B cell (primary cell): ENCODE data around the gene CDYL. TPM values are rescaled to one million over a fixed set of nuclear protein-coding genes. Genes with fewer than 3 reads are reported as not detected.
"Not testable (repeated sequence)": the region's sequence is repeated elsewhere in the genome, so short reads cannot be mapped to it uniquely, and the experiment has no call there.

Experiments used
- ATAC-seq: fragments of 200-7000 bp; cut with Tn5 transposase; one replicate; pipeline ENCODE4 v1.10.0; 2021; ENCODE audit warnings: low read depth, mild to moderate bottlenecking, moderate number of reproducible peaks, moderate library complexity
- CTCF ChIA-PET: fragments of 350-600 bp; sonication (Branson Sonifier 250); formaldehyde crosslinking; loops from one replicate; lab custom pipeline; 2021; ENCODE audit warnings: antibody characterized with exemption, inconsistent platforms; lab: Charles Lee
- POLR2A ChIA-PET: fragments of 350-600 bp; sonication (Branson Sonifier 250); formaldehyde crosslinking; loops from one replicate; lab custom pipeline; 2021; ENCODE audit warnings: antibody characterized with exemption; lab: Charles Lee
- DNase-seq: peaks from one replicate; pipeline ENCODE4 v3.0.0; 2013
- H2AFZ ChIP-seq: 2 replicates; pipeline ENCODE4 v1.6.1; 2012; ENCODE audit warnings: mild to moderate bottlenecking, low read depth, low read length; ENCODE audit not compliant: insufficient read depth, poor library complexity, severe bottlenecking
- H3K27ac ChIP-seq, 2 donors: 1 replicate in 1 of 2; 2 replicates in 1 of 2; pipeline ENCODE4 v1.5.1; 2012 to 2013; ENCODE audit warnings: low read length in 2 of 2, mild to moderate bottlenecking in 2 of 2, moderate library complexity in 1 of 2
- H3K27me3 ChIP-seq, 4 experiments: fragments of 200-600 bp in 1 of 4; sonication (generic) in 1 of 4; replicated peaks in 1 of 4; 1 replicate in 2 of 4; 2 replicates in 2 of 4; pipeline versions ENCODE4 v1.6.1 to v1.7.0; 2013 to 2016; ENCODE audit warnings: low read length in 3 of 4, mild to moderate bottlenecking in 2 of 4, mixed read lengths in 1 of 4, moderate library complexity in 1 of 4; ENCODE audit not compliant: insufficient read depth in 4 of 4, control insufficient read depth in 3 of 4; ENCODE audit errors: control extremely low read depth in 1 of 4
- H3K36me3 ChIP-seq, 2 experiments: replicated peaks in 1 of 2; 1 replicate in 1 of 2; 2 replicates in 1 of 2; pipeline versions ENCODE4 v1.6.1 to v1.7.1; 2013; ENCODE audit warnings: low read length in 1 of 2; ENCODE audit not compliant: insufficient read depth in 2 of 2, control insufficient read depth in 1 of 2; ENCODE audit errors: control extremely low read depth in 1 of 2, extremely low read depth in 1 of 2
- H3K4me1 ChIP-seq, 2 donors: fragments of 200-600 bp in 1 of 2; sonication (generic) in 1 of 2; 1 replicate in 1 of 2; 2 replicates in 1 of 2; pipeline versions ENCODE4 v1.5.1 to v1.6.1; 2013 to 2017; ENCODE audit warnings: low read length in 2 of 2; ENCODE audit not compliant: control insufficient read depth in 2 of 2, insufficient read depth in 2 of 2
- H3K4me2 ChIP-seq: replicated peaks from 2 replicates; pipeline ENCODE3; 2012; ENCODE audit warnings: mild to moderate bottlenecking, low read depth, low read length; ENCODE audit not compliant: poor library complexity, severe bottlenecking
- H3K4me3 ChIP-seq, 5 experiments: fragments of 200-600 bp in 1 of 5; sonication (generic) in 1 of 5; 1 replicate in 3 of 5; 2 replicates in 2 of 5; pipeline versions ENCODE4 v1.5.1 to v1.7.0; 2011 to 2016; ENCODE audit warnings: low read length in 4 of 5, mild to moderate bottlenecking in 4 of 5, low read depth in 2 of 5, control low read depth in 1 of 5, moderate library complexity in 1 of 5; ENCODE audit not compliant: insufficient read depth in 1 of 5; ENCODE audit errors: control extremely low read depth in 1 of 5, extremely low read depth in 1 of 5
- H3K79me2 ChIP-seq: fragments of 200-600 bp; sonication (generic); one replicate; pipeline ENCODE4 v1.6.0; 2016; ENCODE audit warnings: low read length; ENCODE audit not compliant: control insufficient read depth, insufficient read depth
- H3K9ac ChIP-seq: fragments of 200-600 bp; sonication (generic); 2 replicates; pipeline ENCODE4 v1.6.1; 2017; ENCODE audit warnings: mild to moderate bottlenecking, low read length, moderate library complexity
- H3K9me3 ChIP-seq, 3 donors: one replicate each; pipeline versions ENCODE4 v1.6.1 to v1.7.1; 2013; ENCODE audit warnings: low read length in 2 of 3; ENCODE audit not compliant: control insufficient read depth in 2 of 3, insufficient read depth in 1 of 3; ENCODE audit errors: control extremely low read depth in 1 of 3
- H4K20me1 ChIP-seq: 2 replicates; pipeline ENCODE4 v1.6.0; 2012; ENCODE audit warnings: mild to moderate bottlenecking, low read length; ENCODE audit not compliant: insufficient read depth, control insufficient read depth, poor library complexity, severe bottlenecking
- H3K27ac Mint-ChIP-seq: one replicate; pipeline ENCODE4 v1.8.0; 2021; ENCODE audit warnings: mixed read lengths
- H3K27me3 Mint-ChIP-seq: one replicate; pipeline ENCODE4 v1.8.0; 2021; ENCODE audit warnings: mixed read lengths
- H3K4me1 Mint-ChIP-seq: one replicate; pipeline ENCODE4 v1.8.0; 2021; ENCODE audit warnings: mixed read lengths
- H3K4me3 Mint-ChIP-seq: one replicate; pipeline ENCODE4 v1.8.0; 2021; ENCODE audit warnings: mixed read lengths
- H3K9me3 Mint-ChIP-seq: one replicate; pipeline ENCODE4 v1.8.0; 2022; ENCODE audit warnings: mixed read lengths; ENCODE audit not compliant: insufficient read depth
- CTCF ChIP-seq: fragments of 200-600 bp; IDR thresholded peaks from one replicate; pipeline ENCODE4 v1.8.0; 2022; ENCODE audit warnings: antibody characterized with exemption, mild to moderate bottlenecking
- EZH2 ChIP-seq: IDR thresholded peaks from 2 replicates; pipeline ENCODE4 v1.6.1; 2012; ENCODE audit warnings: borderline replicate concordance, low read depth, mild to moderate bottlenecking, moderate library complexity, low read length; ENCODE audit not compliant: insufficient read depth, poor library complexity, severe bottlenecking
- WGBS: methylation state at CpG from one replicate; pipeline ENCODE4 v1.1.5; 2013; ENCODE audit warnings: missing lambda C conversion rate; ENCODE audit not compliant: insufficient coverage; 5-methylcytosine and 5-hydroxymethylcytosine counted together
- intact Hi-C: fragments of 100-400 bp; cut with micrococcal nuclease; formaldehyde crosslinking; loops from one replicate; pipeline ENCODE4 v1.10.0; 2022
- polyA plus RNA-seq: library from polyadenylated mRNA; depleted of rRNA; stranded (reverse); fragments of >200 nt; gene quantifications from 2 replicates; pipeline ENCODE4 v1.2.3, GENCODE V29; 2012
- total RNA-seq, 2 donors: library from RNA; stranded (reverse); fragments of 120-200 nt in 1 of 2; gene quantifications; 1 replicate in 1 of 2; 2 replicates in 1 of 2; pipeline versions ENCODE4 v1.2.3 to v1.2.4, GENCODE V29; 2013 to 2022

Gene CDYL
- total and polyA plus RNA-seq, 2 donors (not counting 1 experiment from before 2014, with no cell fraction given): 15.6 to 63.0 TPM

GRCh38 chr6:5004373-5005037, 228.3 kb downstream of the CDYL start:
- no peaks in the 10 kb centered on the region for H4K20me1 ChIP-seq
- peaks cover 6 to 14% of the 10 kb centered on the region in 2 donors for H3K4me1 ChIP-seq
- WGBS: 59% methylated on average over 10 of the region's 12 CpGs
- no peaks in the 10 kb centered on the region for H3K27me3 Mint-ChIP-seq
- peak overlapping the region; percentile 81 to 90 for H3K27ac ChIP-seq
- POLR2A ChIA-PET: interaction anchor here (1.1 kb wide), 1 partner anchor 257 kb away, joined by 4 read pairs; the partner anchor contains the start of genes FARS2 and LYRM4
- ATAC-seq (no peak), DNase-seq (no peak)
- peaks cover 0 to 13% of the 10 kb centered on the region in 2 experiments for H3K36me3 ChIP-seq
- peak overlapping the region; percentile 80 for H3K9ac ChIP-seq
- CTCF ChIA-PET: interaction anchor here (0.9 to 1.6 kb wide), 5 partner anchors 11 to 1403 kb away, joined by 3 read pairs; partner anchors contain the start of genes FARS2 and PPP1R3G
- peaks cover 10% of the 10 kb centered on the region for H3K4me1 Mint-ChIP-seq
- no peaks in the 10 kb centered on the region for H3K79me2 ChIP-seq
- intact Hi-C loops: loop anchor here (2.0 to 10.0 kb wide), 4 partner anchors 138 to 1650 kb away; partner anchors contain the start of gene ECI2
- H3K4me3 ChIP-seq: peak overlapping the region; percentile 34 to 82 (median 70)
- H3K9me3 Mint-ChIP-seq: no peaks in the 10 kb centered on the region
- H3K4me3 Mint-ChIP-seq: peak overlapping the region; percentile 98
- no peak for TF ChIP-seq EZH2
- no peak for TF ChIP-seq CTCF
- peak overlapping the region; percentile 92 for H3K4me2 ChIP-seq
- peak overlapping the region; percentile 99 for H3K27ac Mint-ChIP-seq
- peak overlapping the region; percentile 100 for H2AFZ ChIP-seq
- no peaks in the 10 kb centered on the region for H3K9me3 ChIP-seq
- H3K27me3 ChIP-seq: no peaks in the 10 kb centered on the region

- H3K4me3 Mint-ChIP-seq, CTCF ChIA-PET: not testable (repeated sequence)
- intact Hi-C loops: loop anchor here (2.0 to 10.0 kb wide), 2 partner anchors 870 to 1650 kb away; partner anchors contain the start of gene ECI2
Measured at GRCh38 chr6:5005038-5005433, 228.8 kb downstream of the CDYL start.

More at GRCh38 chr6:5005038-5005433, 228.8 kb downstream of the CDYL start:
- Histone ChIP-seq H3K36me3 (peaks cover 0 to 10% of the 10 kb centered on the region in 2 experiments), H2AFZ (peak overlapping the region; percentile 100), H3K27ac (peak overlapping the region in 1 of 2 donors; percentile 90), H3K4me1 (peaks cover 6 to 14% of the 10 kb centered on the region in 2 donors)
- H3K4me2 ChIP-seq, H3K79me2 ChIP-seq, POLR2A ChIA-PET, H3K9me3 ChIP-seq, H3K9ac ChIP-seq, H3K9me3 Mint-ChIP-seq, H3K27me3 ChIP-seq, H4K20me1 ChIP-seq, H3K4me3 ChIP-seq, H3K27me3 Mint-ChIP-seq, H3K4me1 Mint-ChIP-seq, ATAC-seq, DNase-seq: not testable (repeated sequence)
- WGBS: 98% methylated on average over 3 of the region's 5 CpGs
- H3K27ac Mint-ChIP-seq: peak overlapping the region; percentile 15

Other genes with a start within 250 kb of the CDYL start
- gene RPP40, start 227.6 kb downstream of the CDYL start, total RNA-seq: 3.8 TPM in 2 replicates
- 1.9 and 2.7 TPM in 2 replicates for gene RPP40, start 227.6 kb downstream of the CDYL start, polyA plus RNA-seq